ENCODE measurements around the gene LTA.

LTA gene

DNA sequence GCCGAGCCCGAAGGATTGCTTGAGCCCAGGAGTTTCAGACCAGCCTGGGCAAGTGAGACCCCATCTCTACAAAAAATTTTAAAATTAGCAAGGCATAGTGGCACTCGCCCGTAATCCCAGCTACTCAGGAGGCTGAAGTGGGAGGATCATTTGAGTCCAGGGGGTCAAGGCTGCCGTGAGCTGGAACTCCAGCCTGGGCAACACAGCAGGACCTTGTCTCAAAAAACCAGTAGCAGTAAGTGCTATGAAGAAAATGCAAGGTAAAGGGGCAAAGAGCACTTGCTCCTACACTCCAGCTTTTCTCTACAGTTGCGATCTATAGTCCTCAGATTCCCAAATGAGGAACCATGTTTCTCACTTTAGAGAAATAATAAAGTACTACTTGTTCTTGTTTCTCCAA, 28.4 kb upstream of the LTA start:
- DNase-seq: no peak

DNA sequence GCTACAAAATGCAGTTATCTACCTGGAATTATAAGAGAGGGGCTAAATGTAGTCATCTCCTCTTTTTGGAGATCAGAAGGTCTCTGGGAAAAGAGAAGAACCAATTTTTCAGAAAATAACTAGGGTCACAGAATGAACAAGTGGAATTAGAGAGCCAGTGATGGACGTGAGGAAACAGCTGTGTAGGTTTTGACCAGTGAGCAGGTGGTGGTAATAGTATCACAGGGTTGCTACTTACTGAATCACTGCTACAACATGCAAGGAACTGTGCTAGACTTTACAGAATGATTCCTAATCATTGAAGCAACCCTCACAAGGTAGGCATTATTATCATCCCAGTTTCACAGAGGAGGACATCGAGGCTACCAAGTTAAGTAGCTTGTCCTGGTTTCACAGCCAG, 27.4 kb upstream of the LTA start:
- DNase-seq: no peak

DNA sequence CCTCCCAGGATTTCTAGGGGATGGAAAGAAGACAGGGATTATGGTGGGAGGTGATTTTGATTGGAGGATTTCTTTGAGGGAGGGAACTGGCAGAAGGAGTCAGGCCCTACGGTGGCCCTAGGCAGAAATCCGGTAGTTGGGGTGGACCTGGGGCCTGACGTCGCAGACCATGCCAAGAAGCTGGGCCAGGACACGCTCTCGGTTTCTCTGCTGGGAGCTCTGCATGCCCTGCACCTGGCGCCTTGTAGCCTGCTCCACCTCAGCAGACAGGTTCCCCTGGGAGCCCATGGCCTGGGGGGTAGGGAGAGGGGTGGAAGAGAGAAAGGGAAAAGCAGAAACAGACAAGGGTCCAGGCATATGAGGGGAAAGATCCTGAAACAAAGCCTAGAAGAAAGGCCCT, 26.8 kb upstream of the LTA start:
- DNase-seq: no peak

DNA sequence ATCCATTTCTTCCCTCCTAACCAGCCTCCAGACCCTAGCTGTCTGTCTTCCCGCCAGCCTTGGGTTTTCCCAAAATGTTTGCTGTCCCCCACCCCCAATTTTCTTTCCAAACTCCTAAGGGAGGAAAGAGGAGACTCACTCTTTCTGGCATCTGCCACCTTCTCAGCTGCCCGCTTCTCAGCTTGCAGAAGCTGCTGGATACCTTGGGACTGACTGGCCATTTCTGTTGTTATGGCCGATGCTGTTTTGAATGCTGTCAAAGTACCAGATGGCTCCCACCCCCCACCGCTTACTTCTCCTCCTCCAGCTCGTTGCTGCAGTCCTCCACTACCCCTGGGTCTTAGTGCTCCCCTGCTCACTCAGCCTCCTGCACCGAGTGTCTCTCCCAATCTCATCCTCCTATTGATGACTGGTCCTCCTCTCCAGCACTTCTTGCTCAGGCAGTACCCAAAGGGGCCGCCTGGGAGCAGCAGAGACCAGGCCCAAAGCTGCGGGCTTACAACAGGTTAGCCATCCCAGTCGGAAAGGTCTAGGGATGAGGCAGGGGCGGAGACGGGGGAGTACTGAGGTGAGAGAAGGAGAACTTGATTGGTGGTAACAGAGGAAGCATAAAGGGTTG, 25.6 kb upstream of the LTA start, which contains the start of gene ATP6V1G2:
TSS of gene ATP6V1G2 (minus strand) at position 270 of the 619 bp plus-strand sequence. CDS start at position 221, 49 bp downstream.
- DNase-seq: peak; percentile 98

DNA sequence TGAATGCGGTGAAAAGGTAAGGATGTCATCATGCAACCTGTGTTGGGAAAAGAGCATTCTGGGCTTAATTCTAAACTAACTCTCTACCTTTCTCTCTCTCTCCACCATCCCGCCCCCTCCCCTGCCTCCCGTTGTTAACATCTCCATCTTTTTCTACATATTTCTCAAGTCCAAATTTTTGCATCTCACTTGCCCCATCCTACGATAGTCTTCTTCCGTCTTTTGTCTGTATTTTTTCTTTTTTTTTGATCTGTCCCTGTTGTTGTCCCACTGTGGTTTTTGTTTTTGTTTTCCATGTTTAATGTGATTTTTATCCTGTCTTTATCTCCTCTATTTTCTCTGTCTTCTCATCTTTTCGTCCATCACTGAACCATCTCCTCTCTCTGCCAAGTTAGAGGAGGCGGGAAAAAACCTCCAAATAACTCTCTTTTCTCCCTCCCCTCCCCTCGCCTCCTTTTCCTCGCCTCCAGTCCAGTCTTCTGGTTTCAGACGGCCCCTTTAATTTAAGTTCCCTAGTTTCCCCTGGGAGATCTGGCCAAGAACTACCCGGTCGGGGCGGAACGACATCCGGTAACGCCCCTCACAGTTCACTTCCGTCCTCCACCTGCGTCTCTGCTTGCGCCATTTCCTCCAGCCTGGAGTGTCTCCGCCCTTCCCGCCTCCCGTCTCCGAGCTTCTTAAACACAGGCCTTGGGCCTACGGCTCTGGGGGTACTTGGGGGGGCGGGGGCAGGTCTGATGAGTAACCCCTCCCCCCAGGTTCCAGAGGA, 24.9 kb upstream of the LTA start, which contains the start of gene NFKBIL1:
TSS of gene NFKBIL1 (plus strand) at position 651 of the 769 bp plus-strand sequence. CDS start at position 738, 87 bp downstream.
- DNase-seq: peak; percentile 99

DNA sequence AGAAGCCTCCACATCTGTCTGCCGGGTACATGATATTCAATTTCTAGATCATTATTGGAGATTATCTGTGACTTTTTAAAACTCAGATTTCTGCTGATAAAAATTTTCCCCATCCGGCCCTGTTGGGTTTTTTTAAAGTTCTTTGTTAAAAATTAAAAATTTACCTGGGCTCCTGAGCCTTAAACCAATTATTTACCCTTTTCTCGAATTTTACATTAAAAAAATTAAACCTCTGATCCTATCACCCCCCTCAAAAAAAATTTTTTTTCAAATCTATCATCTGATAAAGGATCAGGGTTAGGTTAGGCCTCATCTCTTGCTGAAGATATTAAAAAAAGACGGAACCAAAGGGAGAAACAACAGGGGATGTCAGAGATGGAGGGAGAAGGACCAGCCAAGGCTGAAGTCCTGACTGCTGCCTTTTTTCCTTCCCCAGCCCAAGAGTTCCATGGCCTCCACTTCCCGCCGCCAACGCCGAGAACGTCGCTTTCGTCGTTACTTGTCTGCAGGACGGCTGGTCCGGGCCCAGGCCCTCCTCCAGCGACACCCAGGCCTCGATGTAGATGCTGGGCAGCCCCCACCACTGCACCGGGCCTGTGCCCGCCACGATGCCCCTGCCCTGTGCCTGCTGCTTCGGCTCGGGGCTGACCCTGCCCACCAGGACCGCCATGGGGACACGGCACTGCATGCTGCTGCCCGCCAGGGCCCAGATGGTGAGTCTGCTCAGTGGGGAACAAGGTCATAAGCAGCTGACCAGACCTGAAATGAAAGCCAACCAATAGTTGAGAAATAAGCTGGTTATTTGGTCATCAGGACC, 24.2 kb upstream of the LTA start:
- DNase-seq: no peak

DNA sequence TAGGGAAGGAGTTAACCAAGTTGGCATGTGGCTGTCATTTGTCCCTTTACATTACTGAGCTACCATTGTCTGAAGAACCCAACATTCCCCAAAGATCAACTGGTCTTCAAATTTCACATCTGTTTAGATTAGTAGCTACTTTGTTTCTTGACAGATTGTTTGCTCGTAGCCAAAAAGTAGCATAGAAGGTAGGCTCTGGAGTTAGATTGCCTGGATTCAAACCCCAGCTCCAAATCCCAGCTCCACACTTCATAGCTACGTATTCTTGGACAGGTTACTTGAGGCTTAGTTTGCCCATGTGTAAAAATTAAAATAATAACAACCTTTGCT, 23.6 kb upstream of the LTA start:
- DNase-seq: no peak

DNA sequence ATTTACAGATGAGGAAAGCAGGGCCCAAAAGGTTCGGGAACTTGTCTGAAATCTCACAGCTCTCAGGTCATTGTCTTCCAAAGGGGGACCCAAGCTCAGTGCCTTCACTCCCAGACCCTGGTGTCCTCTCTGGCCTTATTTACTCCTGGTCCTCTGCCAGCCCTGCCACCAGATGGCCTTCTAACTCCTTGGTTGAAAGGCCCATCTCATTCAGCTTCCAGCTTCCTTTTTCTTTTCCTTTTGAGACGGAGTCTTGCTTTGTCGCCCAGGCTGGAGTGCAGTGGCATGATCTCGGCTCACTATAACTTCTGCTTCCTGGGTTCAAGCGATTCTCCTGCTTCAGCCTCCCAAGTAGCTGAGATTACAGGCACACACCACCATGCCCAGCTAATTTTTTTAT, 20.7 kb upstream of the LTA start:
- peak; percentile 92 for DNase-seq

DNA sequence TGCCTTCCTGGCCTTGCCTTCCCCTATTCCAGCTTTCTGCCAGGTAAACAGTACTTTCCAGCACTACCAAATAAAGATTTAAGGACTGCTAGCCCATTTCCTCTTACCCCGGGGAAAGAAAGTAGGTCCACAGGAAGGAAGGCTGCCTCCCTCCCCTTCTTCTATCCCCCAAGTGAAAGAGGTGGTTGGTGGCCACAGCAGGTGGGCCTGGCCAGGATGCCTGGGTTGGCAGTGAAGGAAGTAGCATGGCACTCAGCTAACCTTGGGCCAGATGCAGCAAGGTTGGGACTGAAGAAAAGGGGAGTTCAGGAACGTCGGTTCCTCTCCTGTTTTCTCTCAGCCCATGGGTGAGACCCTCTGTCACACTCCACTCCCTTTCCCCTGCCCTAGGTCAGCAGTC, 15.8 kb upstream of the LTA start:
- DNase-seq: no peak

DNA sequence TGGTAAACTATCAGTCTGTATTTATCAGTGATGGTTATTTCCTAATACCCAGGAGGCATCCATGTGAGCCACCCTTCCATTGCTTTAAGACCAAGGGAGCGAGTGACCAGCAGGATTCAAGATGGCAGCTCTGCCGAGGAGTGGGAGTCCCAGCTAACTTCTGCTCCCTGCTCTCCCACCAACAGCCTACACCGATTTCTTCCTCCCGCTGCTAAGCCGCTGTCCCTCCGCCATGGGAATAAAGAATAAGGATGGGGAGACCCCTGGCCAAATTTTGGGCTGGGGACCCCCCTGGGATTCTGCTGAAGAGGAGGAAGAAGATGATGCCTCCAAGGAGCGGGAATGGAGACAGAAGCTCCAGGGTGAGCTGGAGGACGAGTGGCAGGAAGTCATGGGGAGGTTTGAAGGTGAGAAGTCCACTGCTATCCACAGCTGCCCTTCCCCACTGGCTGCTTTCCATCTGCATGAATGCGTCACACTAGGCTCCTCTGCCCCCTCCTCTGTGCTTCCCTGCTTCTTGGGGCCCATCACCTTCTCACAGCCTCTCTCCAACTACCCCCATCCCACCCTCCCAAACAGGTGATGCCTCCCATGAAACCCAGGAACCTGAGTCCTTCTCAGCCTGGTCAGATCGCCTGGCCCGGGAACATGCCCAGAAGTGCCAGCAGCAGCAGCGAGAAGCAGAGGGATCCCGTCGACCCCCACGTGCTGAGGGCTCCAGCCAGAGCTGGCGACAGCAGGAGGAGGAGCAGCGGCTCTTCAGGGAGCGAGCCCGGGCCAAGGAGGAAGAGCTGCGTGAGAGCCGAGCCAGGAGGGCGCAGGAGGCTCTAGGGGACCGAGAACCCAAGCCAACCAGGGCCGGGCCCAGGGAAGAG, 14.4 kb upstream of the LTA start:
- no peak for DNase-seq

DNA sequence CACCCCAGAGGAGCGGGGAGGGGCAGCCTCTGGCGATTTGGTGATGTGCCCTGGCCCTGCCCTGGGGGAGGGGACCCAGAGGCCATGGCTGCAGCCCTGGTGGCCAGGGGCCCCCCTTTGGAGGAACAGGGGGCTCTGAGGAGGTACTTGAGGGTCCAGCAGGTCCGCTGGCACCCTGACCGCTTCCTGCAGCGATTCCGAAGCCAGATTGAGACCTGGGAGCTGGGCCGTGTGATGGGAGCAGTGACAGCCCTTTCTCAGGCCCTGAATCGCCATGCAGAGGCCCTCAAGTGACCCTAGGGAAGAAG, 13.8 kb upstream of the LTA start:
- no peak for DNase-seq

DNA sequence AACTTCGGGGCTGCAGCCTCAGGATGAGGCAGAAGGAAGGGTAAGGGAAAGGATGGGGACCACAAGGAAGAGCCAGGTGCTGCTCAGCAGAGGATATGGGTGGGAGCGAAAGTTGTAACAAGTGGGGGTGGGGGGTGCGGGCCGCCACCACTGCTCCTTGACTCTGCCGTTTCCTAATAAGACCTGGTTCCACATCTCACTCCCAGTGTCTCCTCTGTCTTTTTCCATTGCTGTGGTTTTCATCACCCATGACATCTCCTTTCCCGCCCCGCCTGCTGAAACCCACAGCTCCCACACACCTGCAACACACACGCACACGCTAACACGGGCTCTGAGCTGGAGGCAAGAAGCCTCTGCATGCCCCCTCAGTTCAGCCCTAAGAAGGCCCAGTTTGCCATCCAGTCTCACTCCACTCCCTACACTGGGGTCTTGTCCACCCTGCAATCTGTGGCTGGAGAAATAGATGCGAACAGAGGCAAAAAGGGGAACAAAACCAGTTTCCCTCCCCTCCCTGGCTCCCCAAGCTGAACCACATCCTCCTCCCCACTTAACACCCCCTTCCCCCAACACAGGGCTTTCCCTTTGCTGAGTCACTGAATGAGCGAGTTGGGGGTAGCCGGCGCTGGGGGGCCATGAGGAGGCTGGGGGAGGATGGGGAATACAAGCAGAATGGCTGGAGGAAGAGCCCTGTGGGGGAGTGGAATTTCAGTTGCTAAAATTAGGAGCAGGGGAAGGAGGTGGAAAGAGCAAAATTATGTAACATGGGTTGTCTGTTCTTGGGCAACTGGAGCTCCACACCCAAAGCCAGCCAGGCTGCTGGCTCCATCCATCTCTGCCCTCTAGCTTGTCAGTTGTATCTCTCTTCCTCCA, 13.2 kb upstream of the LTA start:
- peak; percentile 88 for DNase-seq

DNA sequence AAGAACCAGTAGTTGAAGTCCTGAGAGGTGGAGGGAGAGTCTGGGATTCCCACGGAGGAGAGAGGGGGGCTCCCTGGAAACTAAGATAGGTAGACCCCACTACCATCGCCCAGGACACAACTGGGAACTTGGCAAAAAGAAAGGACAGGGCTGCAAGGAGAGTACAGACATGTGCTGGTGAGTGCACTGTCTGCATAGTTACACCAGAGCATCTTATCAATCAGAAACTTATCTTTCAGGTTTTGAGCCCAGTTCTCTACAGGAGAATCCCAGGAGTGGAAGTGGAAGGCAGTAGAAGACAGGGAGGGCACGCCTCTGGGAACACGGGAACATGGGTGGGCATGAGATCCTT, 12.5 kb upstream of the LTA start:
- no peak for DNase-seq

DNA sequence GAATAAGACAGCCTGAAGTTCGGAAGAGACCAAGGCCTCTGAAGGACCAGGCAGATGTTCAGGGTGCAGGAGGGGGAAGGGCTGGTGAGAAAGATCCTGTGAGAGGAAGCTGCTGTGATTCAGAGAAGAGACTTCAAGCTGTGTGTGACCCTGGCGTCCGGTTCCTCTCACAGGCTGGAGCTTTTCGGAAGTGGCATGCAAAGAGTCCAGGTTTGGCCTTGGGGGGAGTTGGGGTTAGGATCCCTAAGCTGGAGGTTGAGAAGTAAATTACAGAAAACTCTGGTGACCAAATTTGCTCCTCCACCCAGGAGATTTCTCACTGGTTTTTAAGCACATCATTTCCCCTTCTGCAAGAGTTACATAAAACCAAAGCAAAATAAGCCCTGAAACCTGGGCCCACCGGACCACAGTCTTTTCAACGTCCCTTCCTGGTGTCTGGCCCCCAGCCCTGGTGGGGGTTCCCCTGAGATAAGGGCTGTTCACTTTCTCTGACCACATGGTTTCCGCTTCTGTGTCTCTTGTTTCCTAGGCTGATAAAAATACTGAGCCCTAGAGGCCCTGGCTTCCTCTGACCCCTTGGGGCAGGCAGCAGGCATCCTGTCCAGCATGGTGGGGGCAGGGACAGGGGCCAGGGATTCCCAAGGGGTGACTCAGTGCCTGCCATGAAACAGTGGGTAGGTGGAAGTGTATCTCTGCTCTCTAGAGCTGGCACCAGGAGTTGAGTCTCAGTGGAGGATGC, 12.0 kb upstream of the LTA start:
- peak; percentile 76 for DNase-seq

DNA sequence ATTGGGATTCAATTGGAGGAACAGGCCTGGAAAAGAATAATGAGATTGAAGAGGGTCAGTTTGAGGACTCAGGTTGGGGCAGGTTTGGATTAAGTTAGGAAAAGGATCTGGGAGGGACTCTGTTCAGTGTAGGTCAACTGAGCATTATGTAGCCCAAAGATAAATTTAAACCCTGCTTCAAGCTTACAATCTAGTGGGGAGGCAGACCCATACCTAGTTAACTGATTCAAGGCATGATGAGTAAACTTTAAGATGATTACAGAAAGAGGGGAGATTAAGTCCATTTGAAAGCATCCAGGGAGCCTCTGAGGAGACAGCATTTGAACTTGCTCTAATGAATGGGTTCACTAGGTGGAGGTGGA, 11.4 kb upstream of the LTA start:
- DNase-seq: no peak

DNA sequence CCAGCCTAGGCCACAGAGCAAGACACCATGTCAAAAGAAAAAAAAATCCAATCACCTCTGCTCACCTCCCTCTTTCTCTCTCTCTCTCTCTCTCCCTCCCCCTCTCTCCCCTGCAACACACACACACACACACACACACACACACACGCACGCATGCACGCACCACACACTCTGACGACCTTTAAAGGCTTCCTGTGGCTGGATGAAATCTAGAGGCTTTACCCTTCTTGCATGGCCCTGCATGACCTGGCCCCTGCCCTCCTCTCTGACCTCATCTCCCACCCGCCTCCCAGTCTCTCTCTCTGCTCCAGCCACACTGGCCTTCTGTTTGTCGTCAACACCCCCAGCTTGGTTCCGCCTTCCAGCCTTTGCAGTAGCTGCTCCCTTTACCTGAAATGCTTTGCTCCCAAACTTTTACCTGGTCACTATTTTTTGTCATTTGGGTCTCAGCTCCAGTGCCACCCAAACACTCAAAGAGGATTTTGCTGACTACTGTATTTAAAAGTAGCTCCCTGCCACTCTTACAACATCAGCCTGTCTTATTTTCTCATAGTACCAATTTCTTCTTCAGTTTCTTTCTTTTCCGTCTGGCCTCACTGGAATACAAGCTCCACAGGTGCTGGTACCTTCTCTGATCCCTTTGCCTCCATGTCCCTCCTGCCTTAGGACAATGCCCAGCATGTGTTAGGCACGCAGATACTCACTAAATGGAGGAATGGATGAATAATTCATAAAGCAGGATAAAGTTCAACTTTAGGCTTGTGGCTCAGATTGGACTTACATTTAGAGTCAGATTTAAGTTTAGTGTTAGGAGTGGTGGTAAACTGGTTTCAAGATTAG, 4.3 kb upstream of the LTA start:
- DNase-seq: no peak

DNA sequence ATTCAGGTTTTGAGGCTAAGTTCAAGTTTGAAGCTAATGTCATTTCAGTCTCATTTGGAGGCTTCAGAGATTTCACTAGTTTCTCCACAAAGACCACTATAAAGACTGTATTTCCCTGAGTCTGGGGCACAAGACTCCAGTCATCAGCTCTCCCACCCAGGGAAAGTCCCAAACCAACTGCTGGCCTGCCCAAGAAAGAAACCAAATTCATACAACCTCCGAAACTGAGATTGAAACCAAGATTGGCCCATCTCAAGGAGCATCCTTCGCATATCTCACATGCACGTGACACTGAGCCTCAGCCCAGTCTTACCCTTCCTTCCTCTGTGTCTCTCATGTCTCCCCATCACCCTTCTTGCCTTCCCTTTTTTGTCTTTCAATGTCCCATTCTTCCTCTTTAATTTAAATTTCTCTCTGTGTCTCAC, 3.5 kb upstream of the LTA start:
- DNase-seq: no peak

DNA sequence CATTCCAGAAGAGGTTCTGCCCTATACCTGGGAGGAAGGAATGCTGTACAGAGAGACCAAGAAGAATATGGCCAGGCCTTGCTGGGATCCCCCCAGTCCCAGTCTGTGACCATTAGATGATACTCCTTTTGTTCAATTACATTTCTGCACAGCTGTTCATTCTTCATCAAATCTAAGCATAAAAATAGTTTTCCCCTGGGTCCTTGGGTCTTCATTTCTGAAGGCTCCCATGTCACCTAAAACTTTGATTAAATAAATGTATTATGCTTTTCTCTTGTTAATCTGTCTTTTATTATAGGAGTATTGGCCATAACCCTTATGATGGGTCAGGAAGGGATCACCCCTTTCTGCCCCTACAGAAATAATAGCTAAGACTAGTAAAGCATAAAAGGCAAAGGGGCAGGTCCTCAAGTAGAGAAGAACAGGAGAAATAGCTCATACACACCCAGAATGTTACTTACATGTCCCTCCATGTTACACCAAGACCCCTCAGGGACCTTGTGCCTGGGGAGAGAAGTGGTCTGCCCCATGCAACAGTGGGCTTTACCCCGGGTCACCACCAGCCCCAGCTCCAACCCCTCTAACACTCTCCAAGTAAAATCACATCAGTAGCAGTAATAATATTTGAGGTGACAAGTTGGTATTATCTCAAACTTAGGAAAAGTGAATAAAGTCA, 2.1 kb upstream of the LTA start:
- DNase-seq: no peak

DNA sequence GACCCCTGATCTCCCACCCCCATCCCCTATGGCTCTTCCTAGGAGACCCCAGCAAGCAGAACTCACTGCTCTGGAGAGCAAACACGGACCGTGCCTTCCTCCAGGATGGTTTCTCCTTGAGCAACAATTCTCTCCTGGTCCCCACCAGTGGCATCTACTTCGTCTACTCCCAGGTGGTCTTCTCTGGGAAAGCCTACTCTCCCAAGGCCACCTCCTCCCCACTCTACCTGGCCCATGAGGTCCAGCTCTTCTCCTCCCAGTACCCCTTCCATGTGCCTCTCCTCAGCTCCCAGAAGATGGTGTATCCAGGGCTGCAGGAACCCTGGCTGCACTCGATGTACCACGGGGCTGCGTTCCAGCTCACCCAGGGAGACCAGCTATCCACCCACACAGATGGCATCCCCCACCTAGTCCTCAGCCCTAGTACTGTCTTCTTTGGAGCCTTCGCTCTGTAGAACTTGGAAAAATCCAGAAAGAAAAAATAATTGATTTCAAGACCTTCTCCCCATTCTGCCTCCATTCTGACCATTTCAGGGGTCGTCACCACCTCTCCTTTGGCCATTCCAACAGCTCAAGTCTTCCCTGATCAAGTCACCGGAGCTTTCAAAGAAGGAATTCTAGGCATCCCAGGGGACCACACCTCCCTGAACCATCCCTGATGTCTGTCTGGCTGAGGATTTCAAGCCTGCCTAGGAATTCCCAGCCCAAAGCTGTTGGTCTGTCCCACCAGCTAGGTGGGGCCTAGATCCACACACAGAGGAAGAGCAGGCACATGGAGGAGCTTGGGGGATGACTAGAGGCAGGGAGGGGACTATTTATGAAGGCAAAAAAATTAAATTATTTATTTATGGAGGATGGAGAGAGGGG, 1.4 kb downstream of the LTA start:
- no peak for DNase-seq
